Activated CD4-positive, alpha-beta T cell treated with anti-CD3 and anti-CD28 coated beads, Interleukin-2, amount 10 ng/mL, durations not matched to agents 7 days and 5 days (primary cell): ENCODE measurements around the gene NPR2. TPM values are rescaled to one million over a fixed set of nuclear protein-coding genes. Genes with fewer than 3 reads are reported as not detected.

ENCODE experiments used
- CTCF ChIA-PET: fragments of 350-600 bp; sonication (Branson Sonifier 250); formaldehyde crosslinking; loops from one replicate; lab custom pipeline; 2021; ENCODE audit warnings: antibody characterized with exemption; lab: Charles Lee
- POLR2A ChIA-PET: fragments of 350-600 bp; sonication (Branson Sonifier 250); formaldehyde crosslinking; loops from one replicate; lab custom pipeline; 2021; ENCODE audit warnings: antibody characterized with exemption; lab: Charles Lee
- DNase-seq: peaks from one replicate; pipeline ENCODE4 v3.0.0-alpha.2; 2020
- H3K27ac Mint-ChIP-seq: one replicate; pipeline ENCODE4 v1.8.0; 2021; ENCODE audit warnings: mild to moderate bottlenecking, moderate library complexity, mixed read lengths
- H3K27me3 Mint-ChIP-seq: one replicate; pipeline ENCODE4 v1.8.0; 2021; ENCODE audit warnings: mixed read lengths
- H3K36me3 Mint-ChIP-seq: one replicate; pipeline ENCODE4 v1.8.0; 2021; ENCODE audit warnings: low read depth, mixed read lengths
- H3K4me1 Mint-ChIP-seq: one replicate; pipeline ENCODE4 v1.8.0; 2021; ENCODE audit warnings: mixed read lengths
- H3K4me3 Mint-ChIP-seq: one replicate; pipeline ENCODE4 v1.8.0; 2021; ENCODE audit warnings: mild to moderate bottlenecking, moderate library complexity, mixed read lengths
- H3K9me3 Mint-ChIP-seq: one replicate; pipeline ENCODE4 v1.8.0; 2021; ENCODE audit warnings: mixed read lengths
- total RNA-seq, 2 experiments: library from RNA; stranded (reverse); gene quantifications; one replicate each; pipeline ENCODE4 v1.2.3, GENCODE V29; 2021

The NPR2 gene
- total RNA-seq, 2 experiments from 2014 or later: 8.7 to 11.7 TPM

GRCh38 chr9:35827486-35827885 lies 36.1 kb downstream of the NPR2 start:
- Mint-ChIP-seq H3K9me3 (no peaks in the 10 kb centered on the region), H3K36me3 (no peaks in the 10 kb centered on the region), H3K27me3 (peaks cover 5% of the 10 kb centered on the region), H3K4me3 (peak overlapping the region; percentile 91), H3K4me1 (peaks cover 26% of the 10 kb centered on the region), H3K27ac (no peak overlapping the region)
- DNase-seq: no peak
- CTCF ChIA-PET: no interaction called here
- POLR2A ChIA-PET: no interaction called here

- CTCF ChIA-PET: interaction anchor here (0.7 to 1.7 kb wide), 2 partner anchors 15 to 40 kb away, joined by 3 to 4 read pairs; no protein-coding TSS in a partner anchor
Measured at GRCh38 chr9:35828716-35829083, 37.3 kb downstream of the NPR2 start, which contains the start of gene FAM221B. Gene FAM221B, minus strand, starts transcription at chr9:35828732. Its CDS starts 2,571 bp downstream, at chr9:35826161.

DNA sequence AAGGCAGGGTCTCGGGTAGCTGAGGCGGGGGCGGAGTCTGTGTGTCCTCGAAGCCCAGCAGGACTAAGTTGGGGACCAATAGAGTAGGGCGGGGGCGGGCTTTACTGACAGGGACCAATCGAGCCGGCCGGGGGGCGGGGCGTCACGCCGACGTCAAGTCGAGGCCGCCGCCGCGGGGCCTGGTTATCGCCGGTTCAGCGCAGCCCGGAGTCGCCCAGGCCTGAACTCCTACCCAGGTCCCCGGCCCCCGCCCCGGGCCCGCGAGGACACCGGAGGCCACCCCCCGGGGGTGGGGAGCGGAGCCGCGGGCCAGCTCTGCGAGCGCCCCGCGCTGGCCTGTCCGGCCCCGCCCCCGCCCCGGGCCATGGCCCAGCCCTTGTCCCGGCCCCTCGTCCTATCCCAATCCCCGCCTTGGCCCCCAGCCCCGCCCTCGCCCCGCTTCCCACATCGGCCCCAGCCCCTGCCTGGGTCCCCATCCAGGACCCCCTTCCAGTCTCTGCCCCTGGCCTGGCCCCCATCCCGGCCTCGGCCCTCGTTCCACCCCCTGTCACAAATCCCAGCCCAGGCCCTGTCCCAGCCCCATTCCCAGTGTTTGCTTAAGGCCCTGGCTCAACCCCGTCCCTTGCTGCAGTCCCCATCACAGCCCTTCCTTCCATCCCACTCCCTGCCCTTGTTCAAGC lies 37.8 kb downstream of the NPR2 start, which contains the start of gene TMEM8B:
Gene TMEM8B (plus strand): TSS at position 145 of the 680 bp plus-strand sequence. CDS start 220 bp downstream, at position 365.
- POLR2A ChIA-PET: interaction anchor here (1.1 kb wide), 1 partner anchor 15 kb away, joined by 5 read pairs; the partner anchor contains the start of gene HINT2
- Mint-ChIP-seq H3K27me3 (peaks cover 3% of the 10 kb centered on the region), H3K4me1 (peaks cover 32% of the 10 kb centered on the region), H3K9me3 (no peaks in the 10 kb centered on the region), H3K27ac (peak within 1 kb of the TSS; percentile 89), H3K36me3 (no peaks in the 10 kb centered on the region), H3K4me3 (peak within 1 kb of the TSS; percentile 91)
- DNase-seq: peak; percentile 95
- CTCF ChIA-PET: interaction anchor here (0.7 to 1.7 kb wide), 2 partner anchors 16 to 40 kb away, joined by 3 to 4 read pairs; no protein-coding TSS in a partner anchor

More at GRCh38 chr9:35828716-35829083, 37.3 kb downstream of the NPR2 start, which contains the start of gene FAM221B:
- H3K4me1 Mint-ChIP-seq: peaks cover 29% of the 10 kb centered on the region
- peak within 1 kb of the TSS; percentile 91 for H3K4me3 Mint-ChIP-seq
- DNase-seq: peak; percentile 50
- H3K27ac Mint-ChIP-seq: peak within 1 kb of the TSS; percentile 89
- no peaks in the 10 kb centered on the region for H3K9me3 Mint-ChIP-seq
- POLR2A ChIA-PET: interaction anchor here (1.1 kb wide), 1 partner anchor 14 kb away, joined by 5 read pairs; the partner anchor contains the start of gene HINT2
- H3K36me3 Mint-ChIP-seq: no peaks in the 10 kb centered on the region
- peaks cover 3% of the 10 kb centered on the region for H3K27me3 Mint-ChIP-seq

GRCh38 chr9:35829764-35830096 lies 38.3 kb downstream of the NPR2 start:
- no peaks in the 10 kb centered on the region for H3K9me3 Mint-ChIP-seq
- POLR2A ChIA-PET: no interaction called here
- peaks cover 36% of the 10 kb centered on the region for H3K4me1 Mint-ChIP-seq
- H3K36me3 Mint-ChIP-seq: no peaks in the 10 kb centered on the region
- peak overlapping the region; percentile 79 for H3K4me3 Mint-ChIP-seq
- CTCF ChIA-PET: interaction anchor here (0.6 kb wide), 1 partner anchor 62 kb away, joined by 3 read pairs; no protein-coding TSS in a partner anchor
- H3K27me3 Mint-ChIP-seq: peaks cover 3% of the 10 kb centered on the region
- no peak for DNase-seq
- peak overlapping the region; percentile 77 for H3K27ac Mint-ChIP-seq

- H3K36me3 Mint-ChIP-seq: no peaks in the 10 kb centered on the region
- ChIA-PET POLR2A (interaction anchor here (0.6 kb wide), 1 partner anchor 181 kb away, joined by 4 read pairs; no protein-coding TSS in a partner anchor), CTCF (interaction anchor here (1.1 to 2.3 kb wide), 2 partner anchors 41 to 51 kb away, joined by 3 to 8 read pairs; no protein-coding TSS in a partner anchor)
- H3K4me3 Mint-ChIP-seq: no peak overlapping the region
- H3K27me3 Mint-ChIP-seq: peaks cover 3% of the 10 kb centered on the region
- peaks cover 35% of the 10 kb centered on the region for H3K4me1 Mint-ChIP-seq
- H3K9me3 Mint-ChIP-seq: no peaks in the 10 kb centered on the region
- no peak for DNase-seq
- no peak overlapping the region for H3K27ac Mint-ChIP-seq
Measured at GRCh38 chr9:35831040-35831439, 39.6 kb downstream of the NPR2 start.

DNA sequence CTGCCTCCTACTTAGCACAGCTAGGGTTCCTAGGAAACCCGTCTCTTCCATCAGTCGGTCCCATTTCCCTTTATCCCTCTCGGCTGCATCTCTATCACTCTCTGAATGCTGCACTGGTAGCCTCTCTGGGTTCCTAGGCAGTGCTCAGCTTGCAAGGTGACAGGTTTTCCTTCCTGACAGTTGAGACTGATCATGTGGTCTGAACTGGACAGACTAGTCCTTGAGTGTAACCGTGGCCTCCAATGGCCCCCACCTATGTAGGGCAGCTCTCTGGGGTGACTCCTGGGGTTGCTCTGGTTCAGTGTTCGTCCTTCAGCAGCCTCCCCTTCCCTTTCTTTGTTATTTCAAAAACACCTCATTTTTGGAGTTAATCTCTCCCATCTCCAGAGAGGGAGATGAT lies 41.4 kb downstream of the NPR2 start:
- POLR2A ChIA-PET: no interaction called here
- no peaks in the 10 kb centered on the region for H3K36me3 Mint-ChIP-seq
- no peak for DNase-seq
- CTCF ChIA-PET: interaction anchor here (1.6 to 2.3 kb wide), 2 partner anchors 22 to 43 kb away, joined by 4 to 8 read pairs; no protein-coding TSS in a partner anchor
- H3K4me1 Mint-ChIP-seq: peaks cover 26% of the 10 kb centered on the region
- no peak overlapping the region for H3K27ac Mint-ChIP-seq
- H3K9me3 Mint-ChIP-seq: no peaks in the 10 kb centered on the region
- H3K4me3 Mint-ChIP-seq: no peak overlapping the region
- no peaks in the 10 kb centered on the region for H3K27me3 Mint-ChIP-seq

- CTCF ChIA-PET: interaction anchor here (1.1 to 2.5 kb wide), 5 partner anchors 8 to 102 kb away, joined by 3 to 9 read pairs (median 4); partner anchors contain the start of gene CREB3
- POLR2A ChIA-PET: interaction anchor here (0.7 kb wide), 1 partner anchor 277 kb away, joined by 8 read pairs; no protein-coding TSS in a partner anchor
- Mint-ChIP-seq H3K4me3 (no peak overlapping the region), H3K4me1 (peaks cover 17% of the 10 kb centered on the region), H3K27ac (no peak overlapping the region), H3K27me3 (no peaks in the 10 kb centered on the region), H3K36me3 (no peaks in the 10 kb centered on the region), H3K9me3 (no peaks in the 10 kb centered on the region)
- DNase-seq: no peak
Measured at GRCh38 chr9:35834260-35835215, 43.1 kb downstream of the NPR2 start.

DNA sequence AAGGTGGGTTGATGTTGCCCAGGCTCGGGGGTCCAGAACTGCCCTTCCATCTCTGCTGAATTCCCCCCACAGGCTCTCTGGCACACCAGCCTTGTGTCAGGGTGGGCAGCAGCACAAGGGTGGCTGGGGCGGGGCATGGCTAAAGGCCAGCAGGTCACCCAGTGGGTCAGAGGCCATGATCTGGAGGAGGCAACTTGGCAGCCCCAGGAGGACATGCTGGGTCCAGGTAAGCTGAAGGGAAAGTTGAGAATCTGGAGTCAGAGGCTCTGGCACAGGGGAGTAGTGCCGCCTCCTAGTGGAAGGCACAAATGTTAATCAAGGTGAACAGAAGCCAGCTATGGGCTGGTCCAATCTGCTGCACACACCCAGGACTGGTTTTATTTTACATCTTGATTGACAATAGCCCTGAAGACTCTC lies 43.8 kb downstream of the NPR2 start:
- peak; percentile 35 for DNase-seq
- H3K36me3 Mint-ChIP-seq: no peaks in the 10 kb centered on the region
- H3K4me3 Mint-ChIP-seq: no peak overlapping the region
- H3K4me1 Mint-ChIP-seq: peaks cover 11% of the 10 kb centered on the region
- no peaks in the 10 kb centered on the region for H3K27me3 Mint-ChIP-seq
- H3K27ac Mint-ChIP-seq: no peak overlapping the region
- CTCF ChIA-PET: interaction anchor here (0.8 to 2.5 kb wide), 9 partner anchors 9 to 86 kb away, joined by 3 to 9 read pairs (median 4); partner anchors contain the start of gene RGP1
- POLR2A ChIA-PET: no interaction called here
- H3K9me3 Mint-ChIP-seq: no peaks in the 10 kb centered on the region

- Mint-ChIP-seq H3K4me3 (no peak overlapping the region), H3K36me3 (no peaks in the 10 kb centered on the region), H3K27ac (no peak overlapping the region), H3K9me3 (no peaks in the 10 kb centered on the region), H3K27me3 (no peaks in the 10 kb centered on the region), H3K4me1 (peaks cover 11% of the 10 kb centered on the region)
- ChIA-PET CTCF (interaction anchor here (0.8 to 2.5 kb wide), 7 partner anchors 9 to 86 kb away, joined by 3 to 9 read pairs (median 5); partner anchors contain the start of gene RGP1), POLR2A (no interaction called here)
- no peak for DNase-seq
Measured at GRCh38 chr9:35835766-35836165, 44.4 kb downstream of the NPR2 start.

DNA sequence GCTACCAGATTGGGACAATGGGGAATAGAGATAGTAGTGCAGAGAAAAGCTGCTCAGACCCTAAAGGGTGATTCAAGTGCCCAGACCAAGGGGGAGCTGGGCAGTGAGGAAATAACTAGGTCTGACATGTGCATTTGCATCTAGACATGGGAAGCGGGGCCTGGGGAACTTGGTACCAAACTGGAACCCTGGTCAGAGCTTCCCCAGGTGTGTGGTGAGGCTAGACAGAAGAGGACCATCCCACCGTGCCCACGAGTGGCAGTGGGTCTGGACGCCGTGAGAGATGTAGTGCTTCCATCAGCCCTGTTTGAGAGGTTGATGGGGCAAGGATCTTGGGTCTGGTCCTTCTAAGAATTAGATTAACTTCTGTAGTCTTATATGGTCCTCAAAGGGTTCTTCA lies 45.2 kb downstream of the NPR2 start:
- H3K4me3 Mint-ChIP-seq: no peak overlapping the region
- H3K4me1 Mint-ChIP-seq: peaks cover 11% of the 10 kb centered on the region
- no peak overlapping the region for H3K27ac Mint-ChIP-seq
- H3K36me3 Mint-ChIP-seq: no peaks in the 10 kb centered on the region
- DNase-seq: no peak
- ChIA-PET POLR2A (interaction anchor here (0.6 kb wide), 1 partner anchor 216 kb away, joined by 4 read pairs; no protein-coding TSS in a partner anchor), CTCF (interaction anchor here (0.5 to 2.5 kb wide), 3 partner anchors 10 to 353 kb away, joined by 3 to 9 read pairs (median 3); no protein-coding TSS in a partner anchor)
- H3K9me3 Mint-ChIP-seq: no peaks in the 10 kb centered on the region
- H3K27me3 Mint-ChIP-seq: no peaks in the 10 kb centered on the region

DNA sequence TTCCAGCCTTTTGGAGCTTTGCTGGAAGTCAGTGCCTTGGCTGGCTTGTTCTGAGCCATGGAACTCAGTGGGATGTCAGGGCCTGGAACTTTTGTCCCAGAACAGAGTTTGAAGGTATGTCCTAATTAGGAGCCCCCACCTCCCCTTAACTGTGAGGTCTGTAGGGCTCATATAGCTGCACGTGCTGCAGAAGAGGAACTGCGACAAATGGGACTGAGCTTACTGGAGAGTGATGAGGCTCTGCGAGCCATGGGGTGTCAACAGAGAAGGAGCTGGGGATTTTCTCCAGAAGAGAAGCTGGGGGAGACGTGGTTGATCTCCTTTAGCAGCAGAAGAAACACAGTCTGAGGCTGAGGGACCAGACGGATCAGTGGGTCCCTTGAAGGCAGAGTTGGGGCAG lies 48.5 kb downstream of the NPR2 start:
- no peak for DNase-seq
- ChIA-PET POLR2A (no interaction called here), CTCF (interaction anchor here (0.8 to 1.6 kb wide), 4 partner anchors 9 to 42 kb away, joined by 3 to 6 read pairs (median 4); no protein-coding TSS in a partner anchor)
- Mint-ChIP-seq H3K4me3 (no peak overlapping the region), H3K36me3 (no peaks in the 10 kb centered on the region), H3K9me3 (no peaks in the 10 kb centered on the region), H3K27me3 (no peaks in the 10 kb centered on the region), H3K4me1 (peaks cover 6% of the 10 kb centered on the region), H3K27ac (no peak overlapping the region)
